A549 (cell line): ENCODE results near the gene SOX14.

Experiments
- MAFK ChIP-seq: fragments of 450-650 bp; IDR thresholded peaks from 2 replicates; pipeline ENCODE4 v1.6.1; 2014; ENCODE audit not compliant: partially characterized antibody
- MYC ChIP-seq: IDR thresholded peaks from 2 replicates; pipeline ENCODE4 v1.6.1; 2012; ENCODE audit warnings: mild to moderate bottlenecking, inconsistent platforms, low read length, improper control_type of control experiment, borderline replicate concordance
- POLR2A ChIP-seq: IDR thresholded peaks from 2 replicates; pipeline ENCODE4 v1.6.1; 2012; ENCODE audit warnings: mild to moderate bottlenecking, low read length
- RCOR1 ChIP-seq: fragments of 150-350 bp; IDR thresholded peaks from 2 replicates; pipeline ENCODE4 v1.6.1; 2014; ENCODE audit warnings: antibody characterized with exemption, low read length, low read depth
- RFX5 ChIP-seq: fragments of 450-650 bp; IDR thresholded peaks from 2 replicates; pipeline ENCODE4 v1.7.1; 2014; ENCODE audit warnings: antibody characterized with exemption, mild to moderate bottlenecking, moderate library complexity
- TF ChIP-seq, protein P1 (sequence below): fragments of 200-600 bp; sonication (generic); IDR thresholded peaks from 2 replicates; pipeline ENCODE4 v1.6.1; 2016; ENCODE audit warnings: antibody characterized with exemption, mild to moderate bottlenecking, moderate library complexity
- TF ChIP-seq, protein P2 (sequence below): fragments of >200 bp; sonication (Bioruptor Twin); formaldehyde crosslinking; IDR thresholded peaks from 3 replicates; pipeline ENCODE4 v1.5.1; 2016

DNA sequence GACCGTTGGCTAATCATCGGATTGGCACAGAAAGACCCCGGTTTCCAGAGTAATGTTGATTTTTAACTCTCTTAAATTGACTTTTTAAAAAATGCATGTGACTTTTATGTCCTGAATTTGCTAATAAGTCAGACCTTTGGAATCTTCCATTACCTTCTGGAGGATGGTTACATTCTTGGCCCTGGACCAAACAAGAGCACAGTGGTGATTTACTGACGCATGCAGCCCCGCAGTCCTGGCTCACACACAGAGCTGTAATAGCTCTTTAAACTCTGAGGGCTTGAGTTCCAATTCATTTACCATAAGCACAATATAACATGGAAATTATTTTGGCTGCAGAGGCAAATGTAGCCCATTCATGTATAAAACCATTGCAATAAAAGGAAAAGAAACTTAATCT lies 25.1 kb downstream of the SOX14 start:
- TF ChIP-seq POLR2A (no peak), RCOR1 (no peak), MYC (no peak), RFX5 (no peak), MAFK (no peak)
- TF ChIP-seq, protein P1, sequence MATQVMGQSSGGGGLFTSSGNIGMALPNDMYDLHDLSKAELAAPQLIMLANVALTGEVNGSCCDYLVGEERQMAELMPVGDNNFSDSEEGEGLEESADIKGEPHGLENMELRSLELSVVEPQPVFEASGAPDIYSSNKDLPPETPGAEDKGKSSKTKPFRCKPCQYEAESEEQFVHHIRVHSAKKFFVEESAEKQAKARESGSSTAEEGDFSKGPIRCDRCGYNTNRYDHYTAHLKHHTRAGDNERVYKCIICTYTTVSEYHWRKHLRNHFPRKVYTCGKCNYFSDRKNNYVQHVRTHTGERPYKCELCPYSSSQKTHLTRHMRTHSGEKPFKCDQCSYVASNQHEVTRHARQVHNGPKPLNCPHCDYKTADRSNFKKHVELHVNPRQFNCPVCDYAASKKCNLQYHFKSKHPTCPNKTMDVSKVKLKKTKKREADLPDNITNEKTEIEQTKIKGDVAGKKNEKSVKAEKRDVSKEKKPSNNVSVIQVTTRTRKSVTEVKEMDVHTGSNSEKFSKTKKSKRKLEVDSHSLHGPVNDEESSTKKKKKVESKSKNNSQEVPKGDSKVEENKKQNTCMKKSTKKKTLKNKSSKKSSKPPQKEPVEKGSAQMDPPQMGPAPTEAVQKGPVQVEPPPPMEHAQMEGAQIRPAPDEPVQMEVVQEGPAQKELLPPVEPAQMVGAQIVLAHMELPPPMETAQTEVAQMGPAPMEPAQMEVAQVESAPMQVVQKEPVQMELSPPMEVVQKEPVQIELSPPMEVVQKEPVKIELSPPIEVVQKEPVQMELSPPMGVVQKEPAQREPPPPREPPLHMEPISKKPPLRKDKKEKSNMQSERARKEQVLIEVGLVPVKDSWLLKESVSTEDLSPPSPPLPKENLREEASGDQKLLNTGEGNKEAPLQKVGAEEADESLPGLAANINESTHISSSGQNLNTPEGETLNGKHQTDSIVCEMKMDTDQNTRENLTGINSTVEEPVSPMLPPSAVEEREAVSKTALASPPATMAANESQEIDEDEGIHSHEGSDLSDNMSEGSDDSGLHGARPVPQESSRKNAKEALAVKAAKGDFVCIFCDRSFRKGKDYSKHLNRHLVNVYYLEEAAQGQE: no peak
- TF ChIP-seq, protein P2, sequence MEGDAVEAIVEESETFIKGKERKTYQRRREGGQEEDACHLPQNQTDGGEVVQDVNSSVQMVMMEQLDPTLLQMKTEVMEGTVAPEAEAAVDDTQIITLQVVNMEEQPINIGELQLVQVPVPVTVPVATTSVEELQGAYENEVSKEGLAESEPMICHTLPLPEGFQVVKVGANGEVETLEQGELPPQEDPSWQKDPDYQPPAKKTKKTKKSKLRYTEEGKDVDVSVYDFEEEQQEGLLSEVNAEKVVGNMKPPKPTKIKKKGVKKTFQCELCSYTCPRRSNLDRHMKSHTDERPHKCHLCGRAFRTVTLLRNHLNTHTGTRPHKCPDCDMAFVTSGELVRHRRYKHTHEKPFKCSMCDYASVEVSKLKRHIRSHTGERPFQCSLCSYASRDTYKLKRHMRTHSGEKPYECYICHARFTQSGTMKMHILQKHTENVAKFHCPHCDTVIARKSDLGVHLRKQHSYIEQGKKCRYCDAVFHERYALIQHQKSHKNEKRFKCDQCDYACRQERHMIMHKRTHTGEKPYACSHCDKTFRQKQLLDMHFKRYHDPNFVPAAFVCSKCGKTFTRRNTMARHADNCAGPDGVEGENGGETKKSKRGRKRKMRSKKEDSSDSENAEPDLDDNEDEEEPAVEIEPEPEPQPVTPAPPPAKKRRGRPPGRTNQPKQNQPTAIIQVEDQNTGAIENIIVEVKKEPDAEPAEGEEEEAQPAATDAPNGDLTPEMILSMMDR: no peak
